ENCODE data around the gene GRK1.
"Not testable (repeated sequence)": the region's sequence is repeated elsewhere in the genome, so short reads cannot be mapped to it uniquely, and the experiment has no call there.

Gene GRK1

GRCh38 chr13:113748862-113749451 is 81.9 kb downstream of the GRK1 start:
- TF ChIP-seq CTCF (IDR thresholded peaks at IDR 0.05; ENCODE audit: low read depth, low read length) (no peak), POLR2A (IDR thresholded peaks at IDR 0.05; ENCODE audit: extremely low read depth, insufficient read length) (no peak), MYC (IDR thresholded peaks at IDR 0.05; ENCODE audit: low read depth, low read length) (no peak), MAX (IDR thresholded peaks at IDR 0.05; ENCODE audit: low read depth, low read length) (no peak)
- H3K4me3 ChIP-seq (ENCODE audit: low read depth, low read length) = no peak overlapping the region
- no peak for DNase-seq (ENCODE audit: low read depth)

GRCh38 chr13:113749507-113749906 is 82.5 kb downstream of the GRK1 start:
- no peak for DNase-seq (ENCODE audit: low read depth)
- TF ChIP-seq MYC (IDR thresholded peaks at IDR 0.05; ENCODE audit: low read depth, low read length) = no peak
- H3K4me3 ChIP-seq (ENCODE audit: low read depth, low read length) = no peak overlapping the region

- no peak for DNase-seq (ENCODE audit: low read depth)
- no peak overlapping the region for H3K4me3 ChIP-seq (ENCODE audit: low read depth, low read length)
- TF ChIP-seq POLR2A (IDR thresholded peaks at IDR 0.05; ENCODE audit: extremely low read depth, insufficient read length) = no peak
- TF ChIP-seq CTCF (IDR thresholded peaks at IDR 0.05; ENCODE audit: low read depth, low read length) = no peak
- TF ChIP-seq MYC (IDR thresholded peaks at IDR 0.05; ENCODE audit: low read depth, low read length) = no peak
- TF ChIP-seq MAX (IDR thresholded peaks at IDR 0.05; ENCODE audit: low read depth, low read length) = no peak
Measured at GRCh38 chr13:113749967-113750366, 82.9 kb downstream of the GRK1 start.

GRCh38 chr13:113750554-113751399 is 83.8 kb downstream of the GRK1 start:
- H3K4me3 ChIP-seq (ENCODE audit: low read depth, low read length) = no peak overlapping the region
- DNase-seq (ENCODE audit: low read depth) = no peak
- TF ChIP-seq CTCF (IDR thresholded peaks at IDR 0.05; ENCODE audit: low read depth, low read length) (no peak), POLR2A (IDR thresholded peaks at IDR 0.05; ENCODE audit: extremely low read depth, insufficient read length) (no peak), MYC (IDR thresholded peaks at IDR 0.05; ENCODE audit: low read depth, low read length) (no peak), MAX (IDR thresholded peaks at IDR 0.05; ENCODE audit: low read depth, low read length) (no peak)

GRCh38 chr13:113751491-113751890 is 84.5 kb downstream of the GRK1 start:
- TF ChIP-seq MYC (IDR thresholded peaks at IDR 0.05; ENCODE audit: low read depth, low read length) = no peak
- TF ChIP-seq POLR2A (IDR thresholded peaks at IDR 0.05; ENCODE audit: extremely low read depth, insufficient read length) = no peak
- no peak for TF ChIP-seq CTCF (IDR thresholded peaks at IDR 0.05; ENCODE audit: low read depth, low read length)
- no peak for TF ChIP-seq MAX (IDR thresholded peaks at IDR 0.05; ENCODE audit: low read depth, low read length)
- DNase-seq (ENCODE audit: low read depth) = no peak
- no peak overlapping the region for H3K4me3 ChIP-seq (ENCODE audit: low read depth, low read length)

- not testable (repeated sequence) for DNase-seq (ENCODE audit: low read depth); H3K4me3 ChIP-seq (ENCODE audit: low read depth, low read length)
Measured at GRCh38 chr13:113752211-113752986, 85.4 kb downstream of the GRK1 start.

Data from NB4 (cell line).